ENCODE data around the gene FNDC7. TPM values are rescaled to one million over a fixed set of nuclear protein-coding genes. Genes with fewer than 3 reads are reported as not detected.

Gene FNDC7
- total RNA-seq, 1 donor from 2014 or later = not detected

DNA sequence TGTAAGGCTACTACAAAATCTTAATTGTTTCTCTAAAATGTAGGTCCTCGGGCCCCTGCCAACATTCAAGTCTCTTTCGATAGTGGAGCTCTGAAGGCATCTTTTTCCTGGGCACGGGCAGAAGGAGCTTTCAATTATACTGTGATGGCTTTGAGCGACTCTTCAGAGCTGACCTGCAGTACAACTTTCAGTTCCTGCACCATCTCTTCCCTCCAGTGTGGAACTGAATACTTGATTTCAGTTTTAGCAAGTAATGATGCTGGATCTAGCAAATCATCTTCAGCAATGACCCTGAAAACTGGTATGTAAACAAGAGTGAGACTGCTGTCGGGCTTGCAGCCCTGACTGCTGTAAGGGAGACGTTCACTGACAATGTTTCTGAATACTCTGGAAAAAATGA, 9.6 kb downstream of the FNDC7 start:
- Histone ChIP-seq H3K4me3 (peak overlapping the region; percentile 1), H3K4me1 (no peaks in the 10 kb centered on the region), H3K27ac (no peak overlapping the region), H3K9me3 (no peaks in the 10 kb centered on the region), H3K27me3 (no peaks in the 10 kb centered on the region), H3K36me3 (no peaks in the 10 kb centered on the region)
- TF ChIP-seq, protein P1, sequence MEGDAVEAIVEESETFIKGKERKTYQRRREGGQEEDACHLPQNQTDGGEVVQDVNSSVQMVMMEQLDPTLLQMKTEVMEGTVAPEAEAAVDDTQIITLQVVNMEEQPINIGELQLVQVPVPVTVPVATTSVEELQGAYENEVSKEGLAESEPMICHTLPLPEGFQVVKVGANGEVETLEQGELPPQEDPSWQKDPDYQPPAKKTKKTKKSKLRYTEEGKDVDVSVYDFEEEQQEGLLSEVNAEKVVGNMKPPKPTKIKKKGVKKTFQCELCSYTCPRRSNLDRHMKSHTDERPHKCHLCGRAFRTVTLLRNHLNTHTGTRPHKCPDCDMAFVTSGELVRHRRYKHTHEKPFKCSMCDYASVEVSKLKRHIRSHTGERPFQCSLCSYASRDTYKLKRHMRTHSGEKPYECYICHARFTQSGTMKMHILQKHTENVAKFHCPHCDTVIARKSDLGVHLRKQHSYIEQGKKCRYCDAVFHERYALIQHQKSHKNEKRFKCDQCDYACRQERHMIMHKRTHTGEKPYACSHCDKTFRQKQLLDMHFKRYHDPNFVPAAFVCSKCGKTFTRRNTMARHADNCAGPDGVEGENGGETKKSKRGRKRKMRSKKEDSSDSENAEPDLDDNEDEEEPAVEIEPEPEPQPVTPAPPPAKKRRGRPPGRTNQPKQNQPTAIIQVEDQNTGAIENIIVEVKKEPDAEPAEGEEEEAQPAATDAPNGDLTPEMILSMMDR (IDR thresholded peaks at IDR 0.05) = no peak
- DNase-seq = no peak
- intact Hi-C loops (cut with DNase I) = no loop called here
- ATAC-seq = no peak

DNA sequence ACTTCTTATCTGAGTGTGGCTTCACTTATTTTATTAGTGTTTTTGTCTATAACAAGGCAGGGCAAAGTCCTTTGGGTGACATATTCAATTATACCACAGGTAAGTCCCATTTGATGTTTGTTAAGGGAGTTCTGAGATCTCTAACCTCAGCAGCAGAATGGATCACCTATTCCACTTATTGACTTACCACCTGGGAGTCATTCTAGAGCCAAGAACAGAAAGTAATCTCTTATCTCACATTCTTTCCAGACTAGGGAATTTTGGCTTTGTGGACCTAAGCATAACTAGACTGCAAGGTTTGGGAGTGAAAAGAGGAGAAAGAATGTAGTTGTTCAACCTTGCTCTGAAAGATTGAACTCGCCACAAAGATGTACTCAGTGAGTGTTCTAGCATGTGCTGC, 13.2 kb downstream of the FNDC7 start:
- intact Hi-C loops (cut with DNase I) = no loop called here

DNA sequence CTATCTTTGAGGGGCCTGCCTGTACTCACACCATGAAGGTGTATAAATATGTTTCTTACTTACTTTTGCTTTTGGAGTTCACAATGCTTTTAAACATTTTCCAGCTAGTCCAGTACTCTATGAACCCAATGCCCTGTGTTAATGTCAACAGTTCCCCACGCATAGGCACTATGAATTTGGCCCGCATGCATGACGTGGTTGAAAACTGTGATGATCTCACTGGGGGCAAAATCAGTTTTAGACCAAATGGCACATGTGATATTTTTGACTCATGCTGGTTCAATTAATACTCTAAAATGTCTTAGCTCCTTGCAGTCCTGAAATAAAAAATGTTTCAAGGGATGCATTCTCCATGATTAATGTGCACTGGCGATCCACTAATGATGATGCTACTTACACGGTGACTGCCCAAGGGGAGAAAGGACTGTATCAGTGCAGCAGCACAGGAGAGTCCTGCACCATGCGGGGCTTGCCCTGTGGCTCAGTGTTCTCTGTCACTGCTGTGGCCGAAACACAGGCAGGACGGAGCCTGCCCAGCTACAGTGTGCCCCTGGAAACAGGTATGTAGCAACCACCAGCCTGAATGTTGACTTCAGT, 15.7 kb downstream of the FNDC7 start:
- ATAC-seq = no peak

More for the DNA sequence above, 13.2 kb downstream of the FNDC7 start:
- H3K27me3 ChIP-seq = no peaks in the 10 kb centered on the region
- H3K36me3 ChIP-seq = no peaks in the 10 kb centered on the region
- no peaks in the 10 kb centered on the region for H3K9me3 ChIP-seq
- ATAC-seq = no peak
- TF ChIP-seq, protein P1 (IDR thresholded peaks at IDR 0.05) = no peak
- H3K4me1 ChIP-seq = no peaks in the 10 kb centered on the region
- H3K4me3 ChIP-seq = no peak overlapping the region
- H3K27ac ChIP-seq = no peak overlapping the region
- no peak for DNase-seq

DNA sequence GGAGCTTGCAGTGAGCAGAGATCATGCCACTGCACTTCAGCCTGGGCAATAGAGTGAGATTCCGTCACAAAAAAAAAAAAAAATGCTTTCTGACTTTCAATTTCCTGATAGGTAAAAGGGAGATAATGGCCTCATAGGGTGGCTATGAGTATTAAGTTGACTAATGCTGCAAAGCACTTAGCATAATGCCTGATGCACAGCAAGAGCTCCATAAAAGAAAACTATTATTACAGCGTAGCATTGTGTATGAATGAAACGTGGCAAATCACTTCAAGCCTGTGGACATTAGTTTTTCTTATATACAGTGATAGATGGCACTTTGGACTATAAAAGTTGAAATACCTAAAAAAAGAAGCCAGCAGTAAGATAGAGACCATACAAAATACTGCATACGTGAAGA, 16.8 kb downstream of the FNDC7 start:
- H3K36me3 ChIP-seq = no peaks in the 10 kb centered on the region
- DNase-seq (no peak), ATAC-seq (no peak)
- H3K27me3 ChIP-seq = no peaks in the 10 kb centered on the region
- H3K9me3 ChIP-seq = no peaks in the 10 kb centered on the region
- no peak overlapping the region for H3K27ac ChIP-seq
- TF ChIP-seq, protein P1 (IDR thresholded peaks at IDR 0.05) = no peak
- no peaks in the 10 kb centered on the region for H3K4me1 ChIP-seq
- intact Hi-C loops (cut with DNase I) = no loop called here
- no peak overlapping the region for H3K4me3 ChIP-seq

More for the DNA sequence above, 15.7 kb downstream of the FNDC7 start:
- H3K4me3 ChIP-seq = no peak overlapping the region
- no peak for DNase-seq
- no peaks in the 10 kb centered on the region for H3K4me1 ChIP-seq
- intact Hi-C loops (cut with DNase I) = no loop called here
- no peak overlapping the region for H3K27ac ChIP-seq
- H3K27me3 ChIP-seq = no peaks in the 10 kb centered on the region
- H3K9me3 ChIP-seq = no peaks in the 10 kb centered on the region
- TF ChIP-seq, protein P1 (IDR thresholded peaks at IDR 0.05) = no peak
- H3K36me3 ChIP-seq = no peaks in the 10 kb centered on the region

DNA sequence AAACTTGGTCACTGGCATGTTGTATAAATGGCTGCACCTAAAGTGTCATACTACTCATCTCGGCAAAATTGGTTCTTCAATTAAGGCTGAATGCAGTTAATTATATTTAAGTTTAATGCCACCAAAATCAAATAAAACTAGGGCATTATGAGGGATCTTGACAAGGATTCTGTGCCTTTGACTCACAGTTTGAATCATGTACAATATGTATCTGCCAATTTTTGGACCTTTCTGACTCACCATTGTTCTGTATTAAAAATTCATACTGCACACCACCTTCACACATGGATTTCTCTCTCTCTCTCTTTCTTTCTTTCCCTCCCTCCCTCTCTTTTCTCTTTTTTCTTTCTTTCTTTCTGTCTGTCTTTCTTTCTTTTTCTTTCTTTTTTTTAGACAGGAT, 19.7 kb downstream of the FNDC7 start:
- no peak overlapping the region for H3K4me3 ChIP-seq
- ATAC-seq = no peak

More for the DNA sequence above, 19.7 kb downstream of the FNDC7 start:
- H3K27ac ChIP-seq = no peak overlapping the region
- no peaks in the 10 kb centered on the region for H3K4me1 ChIP-seq
- intact Hi-C loops (cut with DNase I) = no loop called here
- no peaks in the 10 kb centered on the region for H3K27me3 ChIP-seq
- H3K9me3 ChIP-seq = no peaks in the 10 kb centered on the region
- H3K36me3 ChIP-seq = no peaks in the 10 kb centered on the region
- TF ChIP-seq, protein P1 (IDR thresholded peaks at IDR 0.05) = no peak
- no peak for DNase-seq

All from upper lobe of right lung (tissue), 1 donor.